ENCODE results near the gene CPLX1.

- no peak for TF ChIP-seq POLR2A (IDR thresholded peaks at IDR 0.05)
- TF ChIP-seq POLR2AphosphoS5 (IDR thresholded peaks at IDR 0.05): no peak
- TF ChIP-seq, protein P1, sequence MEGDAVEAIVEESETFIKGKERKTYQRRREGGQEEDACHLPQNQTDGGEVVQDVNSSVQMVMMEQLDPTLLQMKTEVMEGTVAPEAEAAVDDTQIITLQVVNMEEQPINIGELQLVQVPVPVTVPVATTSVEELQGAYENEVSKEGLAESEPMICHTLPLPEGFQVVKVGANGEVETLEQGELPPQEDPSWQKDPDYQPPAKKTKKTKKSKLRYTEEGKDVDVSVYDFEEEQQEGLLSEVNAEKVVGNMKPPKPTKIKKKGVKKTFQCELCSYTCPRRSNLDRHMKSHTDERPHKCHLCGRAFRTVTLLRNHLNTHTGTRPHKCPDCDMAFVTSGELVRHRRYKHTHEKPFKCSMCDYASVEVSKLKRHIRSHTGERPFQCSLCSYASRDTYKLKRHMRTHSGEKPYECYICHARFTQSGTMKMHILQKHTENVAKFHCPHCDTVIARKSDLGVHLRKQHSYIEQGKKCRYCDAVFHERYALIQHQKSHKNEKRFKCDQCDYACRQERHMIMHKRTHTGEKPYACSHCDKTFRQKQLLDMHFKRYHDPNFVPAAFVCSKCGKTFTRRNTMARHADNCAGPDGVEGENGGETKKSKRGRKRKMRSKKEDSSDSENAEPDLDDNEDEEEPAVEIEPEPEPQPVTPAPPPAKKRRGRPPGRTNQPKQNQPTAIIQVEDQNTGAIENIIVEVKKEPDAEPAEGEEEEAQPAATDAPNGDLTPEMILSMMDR (IDR thresholded peaks at IDR 0.05): peak; percentile 36 to 81 (median 77)
These were observed 83.1 kb downstream of the CPLX1 start for GRCh38 chr4:742742-743311.
